K562 (cell line): ENCODE data around the gene SNRNP200. TPM values are rescaled to one million over a fixed set of nuclear protein-coding genes. Genes with fewer than 3 reads are reported as not detected.

Experiments
- FIP1L1 ChIP-seq: fragments of 200-400 bp; formaldehyde crosslinking; IDR thresholded peaks from 2 replicates; pipeline ENCODE4 v1.6.1; 2018; ENCODE audit warnings: mild to moderate bottlenecking, low read depth, low read length; ENCODE audit not compliant: poor library complexity, severe bottlenecking
- FOXA1 ChIP-seq: fragments of 450-650 bp; IDR thresholded peaks from 2 replicates; pipeline ENCODE4 v1.6.1; 2016; ENCODE audit warnings: mild to moderate bottlenecking, borderline replicate concordance
- KLF10 ChIP-seq: fragments of 250-450 bp; sonication (Bioruptor Pico); IDR thresholded peaks from 2 replicates; pipeline ENCODE4 v1.6.1; 2021; ENCODE audit warnings: matching md5 sums
- PRPF4 ChIP-seq: fragments of 200-400 bp; formaldehyde crosslinking; IDR thresholded peaks from one replicate; pipeline ENCODE4 v1.6.1; 2017; ENCODE audit warnings: low read length, low read depth, mild to moderate bottlenecking; ENCODE audit not compliant: insufficient read depth, poor library complexity, severe bottlenecking
- ZKSCAN8 ChIP-seq: fragments of 200-800 bp; sonication (Bioruptor generic); IDR thresholded peaks from 2 replicates; pipeline ENCODE4 v1.6.1; 2016; ENCODE audit warnings: missing genetic modification characterization, missing compliant biosample characterization
- ZNF184 ChIP-seq: sonication (generic); formaldehyde crosslinking; IDR thresholded peaks from 2 replicates; pipeline ENCODE4 v1.5.0; 2020; ENCODE audit warnings: missing genetic modification reagents
- ZNF696 ChIP-seq: fragments of 250-450 bp; sonication (Bioruptor Pico); conservative IDR thresholded peaks from 2 replicates; pipeline ENCODE4 v1.4.0; 2020; ENCODE audit warnings: mild to moderate bottlenecking, moderate library complexity
- polyA plus RNA-seq, 8 experiments: library from polyadenylated mRNA; depleted of rRNA in 4 of 8; stranded (reverse) in 5 of 8; unstranded in 3 of 8; fragments of >200 nt; fragmentation: Nextera tagmentation in 2 of 8; fragmentation: Illumina TruSeq in 1 of 8; extraction: Ambion mirVana in 2 of 8; extraction: Trizol in 1 of 8; gene quantifications; 2 replicates each; pipeline versions ENCODE4 v1.2.1 to v1.2.3, GENCODE V29; 2011 to 2014; ENCODE audit warnings: inconsistent platforms in 1 of 8, missing spikeins in 1 of 8
- total RNA-seq, 7 experiments: library from RNA; depleted of rRNA in 6 of 7; stranded (reverse); fragments of >200 nt in 6 of 7; fragmentation: Illumina TruSeq in 2 of 7; extraction: Trizol in 2 of 7; gene quantifications; 2 replicates each; pipeline versions ENCODE4 v1.2.1 to v1.2.3, GENCODE V29; 2011 to 2021; ENCODE audit warnings: low replicate concordance in 1 of 7
- TF ChIP-seq, protein P1 (sequence below): sonication (generic); formaldehyde crosslinking; IDR thresholded peaks from 2 replicates; pipeline ENCODE4 v1.8.0; 2022; ENCODE audit warnings: mild to moderate bottlenecking, missing genetic modification reagents
- TF ChIP-seq, protein P2 (sequence below), 2 experiments: fragments of 450-650 bp in 1 of 2; sonication (generic) in 1 of 2; formaldehyde crosslinking in 1 of 2; IDR thresholded peaks; 2 replicates each; pipeline versions ENCODE4 v1.7.1 to v1.9.0; 2016 to 2022; ENCODE audit warnings: inconsistent platforms in 1 of 2, mild to moderate bottlenecking in 1 of 2, missing genetic modification reagents in 1 of 2
- TF ChIP-seq, protein P3 (sequence below): fragments of 450-650 bp; IDR thresholded peaks from 2 replicates; pipeline ENCODE4 v1.6.1; 2016
- TF ChIP-seq, protein P4 (sequence below): fragments of 450-650 bp; formaldehyde crosslinking; IDR thresholded peaks from 2 replicates; pipeline ENCODE4 v1.4.0; 2022; ENCODE audit warnings: missing genetic modification characterization

Gene SNRNP200
- total and polyA plus RNA-seq, 9 of the 15 experiments (the other 6 are each of a cell fraction or from before 2014, with no cell fraction given): 76.1 to 231 (median 155) TPM

DNA sequence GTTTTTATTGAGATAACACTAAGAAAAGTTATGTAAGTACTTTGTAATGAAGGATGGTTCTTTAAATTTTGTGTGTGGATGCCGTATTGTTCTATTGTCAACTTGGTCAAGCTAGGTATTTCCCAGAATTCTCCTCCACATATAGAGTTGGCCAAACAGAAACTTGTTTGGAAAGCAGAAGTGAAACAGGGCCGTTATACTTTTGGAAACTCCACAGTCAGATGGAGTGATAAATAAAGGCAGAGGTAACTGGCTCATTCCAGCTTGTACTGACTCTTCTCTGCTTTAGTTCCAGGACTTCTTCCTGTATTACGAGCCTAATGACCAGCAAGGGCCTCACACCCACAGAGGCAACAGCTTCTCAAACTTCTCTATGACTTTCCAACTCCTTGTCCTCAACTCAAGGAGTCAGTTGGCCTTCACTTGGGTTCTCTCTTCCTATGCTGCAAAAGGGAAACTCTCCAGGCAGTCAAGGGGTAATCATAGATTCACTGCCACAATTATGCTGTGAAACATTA is 80.3 kb downstream of the SNRNP200 start (continued):
- TF ChIP-seq, protein P1, sequence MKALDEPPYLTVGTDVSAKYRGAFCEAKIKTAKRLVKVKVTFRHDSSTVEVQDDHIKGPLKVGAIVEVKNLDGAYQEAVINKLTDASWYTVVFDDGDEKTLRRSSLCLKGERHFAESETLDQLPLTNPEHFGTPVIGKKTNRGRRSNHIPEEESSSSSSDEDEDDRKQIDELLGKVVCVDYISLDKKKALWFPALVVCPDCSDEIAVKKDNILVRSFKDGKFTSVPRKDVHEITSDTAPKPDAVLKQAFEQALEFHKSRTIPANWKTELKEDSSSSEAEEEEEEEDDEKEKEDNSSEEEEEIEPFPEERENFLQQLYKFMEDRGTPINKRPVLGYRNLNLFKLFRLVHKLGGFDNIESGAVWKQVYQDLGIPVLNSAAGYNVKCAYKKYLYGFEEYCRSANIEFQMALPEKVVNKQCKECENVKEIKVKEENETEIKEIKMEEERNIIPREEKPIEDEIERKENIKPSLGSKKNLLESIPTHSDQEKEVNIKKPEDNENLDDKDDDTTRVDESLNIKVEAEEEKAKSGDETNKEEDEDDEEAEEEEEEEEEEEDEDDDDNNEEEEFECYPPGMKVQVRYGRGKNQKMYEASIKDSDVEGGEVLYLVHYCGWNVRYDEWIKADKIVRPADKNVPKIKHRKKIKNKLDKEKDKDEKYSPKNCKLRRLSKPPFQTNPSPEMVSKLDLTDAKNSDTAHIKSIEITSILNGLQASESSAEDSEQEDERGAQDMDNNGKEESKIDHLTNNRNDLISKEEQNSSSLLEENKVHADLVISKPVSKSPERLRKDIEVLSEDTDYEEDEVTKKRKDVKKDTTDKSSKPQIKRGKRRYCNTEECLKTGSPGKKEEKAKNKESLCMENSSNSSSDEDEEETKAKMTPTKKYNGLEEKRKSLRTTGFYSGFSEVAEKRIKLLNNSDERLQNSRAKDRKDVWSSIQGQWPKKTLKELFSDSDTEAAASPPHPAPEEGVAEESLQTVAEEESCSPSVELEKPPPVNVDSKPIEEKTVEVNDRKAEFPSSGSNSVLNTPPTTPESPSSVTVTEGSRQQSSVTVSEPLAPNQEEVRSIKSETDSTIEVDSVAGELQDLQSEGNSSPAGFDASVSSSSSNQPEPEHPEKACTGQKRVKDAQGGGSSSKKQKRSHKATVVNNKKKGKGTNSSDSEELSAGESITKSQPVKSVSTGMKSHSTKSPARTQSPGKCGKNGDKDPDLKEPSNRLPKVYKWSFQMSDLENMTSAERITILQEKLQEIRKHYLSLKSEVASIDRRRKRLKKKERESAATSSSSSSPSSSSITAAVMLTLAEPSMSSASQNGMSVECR (CRISPR knock-in tag): no peak
- TF ChIP-seq FIP1L1: no peak
- TF ChIP-seq ZNF696 (CRISPR knock-in tag): no peak
- TF ChIP-seq PRPF4: no peak
- TF ChIP-seq, protein P2, sequence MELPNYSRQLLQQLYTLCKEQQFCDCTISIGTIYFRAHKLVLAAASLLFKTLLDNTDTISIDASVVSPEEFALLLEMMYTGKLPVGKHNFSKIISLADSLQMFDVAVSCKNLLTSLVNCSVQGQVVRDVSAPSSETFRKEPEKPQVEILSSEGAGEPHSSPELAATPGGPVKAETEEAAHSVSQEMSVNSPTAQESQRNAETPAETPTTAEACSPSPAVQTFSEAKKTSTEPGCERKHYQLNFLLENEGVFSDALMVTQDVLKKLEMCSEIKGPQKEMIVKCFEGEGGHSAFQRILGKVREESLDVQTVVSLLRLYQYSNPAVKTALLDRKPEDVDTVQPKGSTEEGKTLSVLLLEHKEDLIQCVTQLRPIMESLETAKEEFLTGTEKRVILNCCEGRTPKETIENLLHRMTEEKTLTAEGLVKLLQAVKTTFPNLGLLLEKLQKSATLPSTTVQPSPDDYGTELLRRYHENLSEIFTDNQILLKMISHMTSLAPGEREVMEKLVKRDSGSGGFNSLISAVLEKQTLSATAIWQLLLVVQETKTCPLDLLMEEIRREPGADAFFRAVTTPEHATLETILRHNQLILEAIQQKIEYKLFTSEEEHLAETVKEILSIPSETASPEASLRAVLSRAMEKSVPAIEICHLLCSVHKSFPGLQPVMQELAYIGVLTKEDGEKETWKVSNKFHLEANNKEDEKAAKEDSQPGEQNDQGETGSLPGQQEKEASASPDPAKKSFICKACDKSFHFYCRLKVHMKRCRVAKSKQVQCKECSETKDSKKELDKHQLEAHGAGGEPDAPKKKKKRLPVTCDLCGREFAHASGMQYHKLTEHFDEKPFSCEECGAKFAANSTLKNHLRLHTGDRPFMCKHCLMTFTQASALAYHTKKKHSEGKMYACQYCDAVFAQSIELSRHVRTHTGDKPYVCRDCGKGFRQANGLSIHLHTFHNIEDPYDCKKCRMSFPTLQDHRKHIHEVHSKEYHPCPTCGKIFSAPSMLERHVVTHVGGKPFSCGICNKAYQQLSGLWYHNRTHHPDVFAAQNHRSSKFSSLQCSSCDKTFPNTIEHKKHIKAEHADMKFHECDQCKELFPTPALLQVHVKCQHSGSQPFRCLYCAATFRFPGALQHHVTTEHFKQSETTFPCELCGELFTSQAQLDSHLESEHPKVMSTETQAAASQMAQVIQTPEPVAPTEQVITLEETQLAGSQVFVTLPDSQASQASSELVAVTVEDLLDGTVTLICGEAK (IDR thresholded peaks at IDR 0.05): no peak
- TF ChIP-seq, protein P2 (CRISPR knock-in tag; IDR thresholded peaks at IDR 0.05): no peak
- no peak for TF ChIP-seq ZKSCAN8 (CRISPR knock-in tag)
- TF ChIP-seq KLF10 (CRISPR knock-in tag): no peak
- TF ChIP-seq, protein P3, sequence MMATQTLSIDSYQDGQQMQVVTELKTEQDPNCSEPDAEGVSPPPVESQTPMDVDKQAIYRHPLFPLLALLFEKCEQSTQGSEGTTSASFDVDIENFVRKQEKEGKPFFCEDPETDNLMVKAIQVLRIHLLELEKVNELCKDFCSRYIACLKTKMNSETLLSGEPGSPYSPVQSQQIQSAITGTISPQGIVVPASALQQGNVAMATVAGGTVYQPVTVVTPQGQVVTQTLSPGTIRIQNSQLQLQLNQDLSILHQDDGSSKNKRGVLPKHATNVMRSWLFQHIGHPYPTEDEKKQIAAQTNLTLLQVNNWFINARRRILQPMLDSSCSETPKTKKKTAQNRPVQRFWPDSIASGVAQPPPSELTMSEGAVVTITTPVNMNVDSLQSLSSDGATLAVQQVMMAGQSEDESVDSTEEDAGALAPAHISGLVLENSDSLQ: no peak
- TF ChIP-seq, protein P4, sequence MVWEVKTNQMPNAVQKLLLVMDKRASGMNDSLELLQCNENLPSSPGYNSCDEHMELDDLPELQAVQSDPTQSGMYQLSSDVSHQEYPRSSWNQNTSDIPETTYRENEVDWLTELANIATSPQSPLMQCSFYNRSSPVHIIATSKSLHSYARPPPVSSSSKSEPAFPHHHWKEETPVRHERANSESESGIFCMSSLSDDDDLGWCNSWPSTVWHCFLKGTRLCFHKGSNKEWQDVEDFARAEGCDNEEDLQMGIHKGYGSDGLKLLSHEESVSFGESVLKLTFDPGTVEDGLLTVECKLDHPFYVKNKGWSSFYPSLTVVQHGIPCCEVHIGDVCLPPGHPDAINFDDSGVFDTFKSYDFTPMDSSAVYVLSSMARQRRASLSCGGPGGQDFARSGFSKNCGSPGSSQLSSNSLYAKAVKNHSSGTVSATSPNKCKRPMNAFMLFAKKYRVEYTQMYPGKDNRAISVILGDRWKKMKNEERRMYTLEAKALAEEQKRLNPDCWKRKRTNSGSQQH: 0 out of 2 replicates have a peak, but pooled peaks have one; percentile 34
- no peak for TF ChIP-seq FOXA1
- TF ChIP-seq ZNF184 (CRISPR knock-in tag): no peak
